Activated CD4-positive, alpha-beta memory T cell treated with anti-CD3 and anti-CD28 coated beads for 36 hours (primary cell): ENCODE measurements around the gene KCNT2. TPM values are rescaled to one million over a fixed set of nuclear protein-coding genes. Genes with fewer than 3 reads are reported as not detected.

Source experiments
- CTCF ChIA-PET: fragments of 350-600 bp; sonication (Branson Sonifier 250); formaldehyde crosslinking; loops from one replicate; lab custom pipeline; 2021; ENCODE audit warnings: antibody characterized with exemption, inconsistent platforms; lab: Charles Lee
- POLR2A ChIA-PET: fragments of 350-600 bp; sonication (Branson Sonifier 250); formaldehyde crosslinking; loops from one replicate; lab custom pipeline; 2021; ENCODE audit warnings: antibody characterized with exemption; lab: Charles Lee
- DNase-seq: peaks from one replicate; pipeline ENCODE4 v3.0.0-alpha.2; 2020
- H3K27ac Mint-ChIP-seq: one replicate; pipeline ENCODE4 v1.8.0; 2021; ENCODE audit warnings: mixed read lengths
- H3K27me3 Mint-ChIP-seq: one replicate; pipeline ENCODE4 v1.8.0; 2021; ENCODE audit warnings: mixed read lengths
- H3K36me3 Mint-ChIP-seq: one replicate; pipeline ENCODE4 v1.8.0; 2021; ENCODE audit warnings: mixed read lengths
- H3K4me1 Mint-ChIP-seq: one replicate; pipeline ENCODE4 v1.8.0; 2021; ENCODE audit warnings: low read depth, mixed read lengths
- H3K4me3 Mint-ChIP-seq: one replicate; pipeline ENCODE4 v1.8.0; 2021; ENCODE audit warnings: mild to moderate bottlenecking, mixed read lengths
- H3K9me3 Mint-ChIP-seq: one replicate; pipeline ENCODE4 v1.8.0; 2021; ENCODE audit warnings: mixed read lengths
- intact Hi-C: fragments of 100-400 bp; cut with micrococcal nuclease; formaldehyde crosslinking; loops from one replicate; pipeline ENCODE4 v1.15.1; 2023
- microRNA-seq: library from miRNA; unstranded; fragments of <30 nt; microRNA quantifications from one replicate; pipeline ENCODE4 v1.2.0, GENCODE V29; 2022; ENCODE audit warnings: borderline number of aligned reads, borderline microRNAs expressed, borderline replicate concordance
- total RNA-seq, 2 experiments: library from RNA; stranded (reverse); gene quantifications; one replicate each; pipeline ENCODE4 v1.2.3, GENCODE V29; 2021

KCNT2 gene
- total RNA-seq, 2 experiments from 2014 or later, result not detected

GRCh38 chr1:196181594-196181878 lies 426.7 kb downstream of the KCNT2 start:
- H3K36me3 Mint-ChIP-seq, result no peaks in the 10 kb centered on the region
- intact Hi-C loops, result no loop called here
- ChIA-PET POLR2A (no interaction called here), CTCF (no interaction called here)
- H3K27ac Mint-ChIP-seq, result no peak overlapping the region
- H3K4me3 Mint-ChIP-seq, result no peak overlapping the region
- H3K27me3 Mint-ChIP-seq, result no peaks in the 10 kb centered on the region
- no peaks in the 10 kb centered on the region for H3K4me1 Mint-ChIP-seq
- H3K9me3 Mint-ChIP-seq, result no peaks in the 10 kb centered on the region
- no peak for DNase-seq

DNA sequence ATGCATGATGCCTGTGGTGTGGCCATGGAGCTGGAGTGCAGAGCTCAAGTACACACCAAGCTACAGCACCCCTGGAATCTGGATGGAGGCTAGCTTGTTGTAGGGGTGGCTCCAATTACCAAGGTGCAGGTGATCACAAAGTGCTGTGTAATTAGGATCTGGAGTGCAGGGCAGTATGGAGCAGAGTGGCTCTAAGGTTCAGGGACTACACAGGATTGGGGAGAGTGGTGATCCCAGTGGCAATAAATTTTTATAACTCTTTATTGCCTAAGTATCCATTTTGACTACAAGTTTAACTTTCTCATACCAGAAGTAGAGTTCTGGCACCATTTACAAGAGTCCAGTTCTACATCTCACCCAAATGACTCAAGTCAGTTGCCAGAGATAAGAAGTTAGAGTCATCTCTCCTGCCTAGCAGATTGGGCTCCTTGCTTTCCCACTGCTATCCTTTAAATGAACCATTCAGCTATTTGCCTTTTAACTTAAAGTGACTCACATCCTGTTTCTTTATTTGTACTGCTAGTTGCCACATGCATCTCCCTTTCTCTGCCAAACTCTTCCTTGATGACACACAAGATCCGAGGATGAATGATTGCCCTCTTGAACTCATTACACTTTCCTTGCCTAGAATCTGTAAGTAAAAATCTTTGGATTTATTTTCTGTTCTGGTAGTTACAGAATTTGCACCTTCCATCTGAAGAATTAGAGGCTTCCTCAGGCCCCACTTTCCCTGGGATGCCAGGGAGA lies 427.2 kb downstream of the KCNT2 start:
- H3K36me3 Mint-ChIP-seq, result no peaks in the 10 kb centered on the region
- H3K27ac Mint-ChIP-seq, result no peak overlapping the region
- DNase-seq, result no peak
- ChIA-PET CTCF (no interaction called here), POLR2A (no interaction called here)
- no peaks in the 10 kb centered on the region for H3K27me3 Mint-ChIP-seq
- H3K9me3 Mint-ChIP-seq, result no peaks in the 10 kb centered on the region
- intact Hi-C loops, result no loop called here
- no peak overlapping the region for H3K4me3 Mint-ChIP-seq
- no peaks in the 10 kb centered on the region for H3K4me1 Mint-ChIP-seq

GRCh38 chr1:196178083-196178635 lies 430.1 kb downstream of the KCNT2 start:
- DNase-seq, result no peak
- Mint-ChIP-seq H3K27me3 (no peaks in the 10 kb centered on the region), H3K27ac (no peak overlapping the region), H3K36me3 (no peaks in the 10 kb centered on the region), H3K9me3 (no peaks in the 10 kb centered on the region), H3K4me1 (no peaks in the 10 kb centered on the region), H3K4me3 (no peak overlapping the region)
- ChIA-PET POLR2A (no interaction called here), CTCF (no interaction called here)
- intact Hi-C loops, result no loop called here

Small RNA genes lying within 50 kb of the gene (microRNA-seq; reads per million reads assigned to microRNA genes)
- not detected for gene MIR4735

Other genes starting within 250 kb of the KCNT2 start
- gene CFH, start 43.6 kb upstream of the KCNT2 start, total RNA-seq, result 1 to 10 TPM; 2.5 to 2.7 TPM
- not detected for gene CFHR3, start 166.4 kb upstream of the KCNT2 start, total RNA-seq
- not detected for gene CFHR1, start 211.3 kb upstream of the KCNT2 start, total RNA-seq